Fibroblast of lung (primary cell): Measurements from ENCODE around the gene NDUFAF4. TPM values are rescaled to one million over a fixed set of nuclear protein-coding genes. Genes with fewer than 3 reads are reported as not detected.

ENCODE experiments used
- DNase-seq, 2 donors: peaks; one replicate each; pipeline versions ENCODE4 v3.0.0 to v3.0.0-alpha.2; 2010; ENCODE audit warnings: low read depth in 2 of 2
- H2AFZ ChIP-seq: 2 replicates; pipeline ENCODE4 v1.5.1; 2012; ENCODE audit warnings: low read length, control low read depth, inconsistent platforms
- H3K27ac ChIP-seq: 2 replicates; pipeline ENCODE4 v1.5.1; 2011; ENCODE audit warnings: low read length, control low read depth; ENCODE audit not compliant: insufficient read depth
- H3K27me3 ChIP-seq: 2 replicates; pipeline ENCODE4 v1.5.1; 2011; ENCODE audit warnings: mild to moderate bottlenecking, low read length; ENCODE audit not compliant: control insufficient read depth, insufficient read depth
- H3K36me3 ChIP-seq: 2 replicates; pipeline ENCODE4 v1.5.1; 2011; ENCODE audit warnings: low read length; ENCODE audit not compliant: control insufficient read depth, insufficient read depth
- H3K4me1 ChIP-seq: 2 replicates; pipeline ENCODE4 v1.5.1; 2011; ENCODE audit warnings: low read length; ENCODE audit not compliant: control insufficient read depth, insufficient read depth; ENCODE audit errors: extremely low read depth
- H3K4me2 ChIP-seq: 2 replicates; pipeline ENCODE4 v1.5.1; 2011; ENCODE audit warnings: low read length, control low read depth; ENCODE audit not compliant: insufficient read depth; ENCODE audit errors: extremely low read depth
- H3K4me3 ChIP-seq, 4 experiments: fragments of 200-600 bp in 1 of 4; sonication (generic) in 1 of 4; replicated peaks in 1 of 4; 2 replicates each; pipeline ENCODE4 v1.5.1; 2011 to 2016; ENCODE audit warnings: low read length in 4 of 4, low read depth in 3 of 4, mild to moderate bottlenecking in 3 of 4, control low read depth in 2 of 4, inconsistent platforms in 1 of 4, mixed read lengths in 1 of 4; ENCODE audit not compliant: insufficient read depth in 1 of 4; ENCODE audit errors: control extremely low read depth in 1 of 4
- H3K79me2 ChIP-seq: 2 replicates; pipeline ENCODE4 v1.5.1; 2012; ENCODE audit warnings: mild to moderate bottlenecking, low read length, inconsistent platforms; ENCODE audit not compliant: control insufficient read depth, insufficient read depth
- H3K9ac ChIP-seq: 2 replicates; pipeline ENCODE4 v1.5.1; 2011; ENCODE audit warnings: mild to moderate bottlenecking, low read length, control low read depth; ENCODE audit not compliant: insufficient read depth
- H3K9me3 ChIP-seq: 2 replicates; pipeline ENCODE4 v1.5.1; 2012; ENCODE audit warnings: low read depth, low read length; ENCODE audit not compliant: control insufficient read depth, insufficient read depth
- H4K20me1 ChIP-seq: 2 replicates; pipeline ENCODE4 v1.5.1; 2011; ENCODE audit warnings: low read length; ENCODE audit not compliant: control insufficient read depth, insufficient read depth; ENCODE audit errors: extremely low read depth
- CTCF ChIP-seq, 2 donors: IDR thresholded peaks in 1 of 2; conservative IDR thresholded peaks in 1 of 2; 1 replicate in 1 of 2; 2 replicates in 1 of 2; pipeline ENCODE4 v1.5.1; 2011 to 2012; ENCODE audit warnings: low read length in 2 of 2, control low read depth in 1 of 2, inconsistent platforms in 1 of 2, low read depth in 1 of 2, mild to moderate bottlenecking in 1 of 2
- EZH2 ChIP-seq: IDR thresholded peaks from 2 replicates; pipeline ENCODE4 v1.5.1; 2012; ENCODE audit warnings: low read length, control low read depth, mild to moderate bottlenecking; ENCODE audit errors: missing control alignments
- polyA plus RNA-seq, 2 donors: library from polyadenylated mRNA; depleted of rRNA in 1 of 2; stranded (reverse) in 1 of 2; unstranded in 1 of 2; fragments of >200 nt; gene quantifications; 2 replicates each; pipeline ENCODE4 v1.2.1, GENCODE V29; 2011 to 2012; ENCODE audit warnings: missing spikeins in 1 of 2
- total RNA-seq: library from RNA; depleted of rRNA; stranded (reverse); fragments of >200 nt; gene quantifications from 2 replicates; pipeline ENCODE4 v1.2.1, GENCODE V29; 2014

The NDUFAF4 gene
- total and polyA plus RNA-seq, 2 donors (not counting 1 experiment from before 2014, with no cell fraction given), result 8.1 to 25.9 TPM

DNA sequence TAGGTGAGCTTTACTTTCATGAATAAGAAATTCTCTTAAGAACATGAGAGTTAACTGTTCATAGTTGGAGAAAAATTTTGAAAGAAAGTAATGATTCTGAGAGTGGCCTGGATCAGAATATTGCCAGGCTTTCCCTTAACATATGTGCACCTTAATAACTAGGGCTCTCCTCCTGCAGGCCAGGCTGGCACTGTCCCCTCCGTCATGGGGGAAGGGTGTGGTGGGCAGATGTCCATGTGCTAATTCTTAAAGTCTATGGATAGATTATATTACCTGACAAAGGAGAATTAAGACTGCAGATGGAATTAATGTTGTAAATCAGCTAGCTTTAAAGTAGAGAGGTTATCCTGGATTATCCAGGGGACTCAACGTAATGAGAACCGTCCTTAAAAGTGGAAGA, 15.9 kb upstream of the NDUFAF4 start:
- no peak overlapping the region for H3K4me2 ChIP-seq
- no peak overlapping the region for H3K4me3 ChIP-seq
- H3K79me2 ChIP-seq, result no peaks in the 10 kb centered on the region
- TF ChIP-seq EZH2 (no peak), CTCF (conservative IDR thresholded peaks at IDR 0.05 in 1 of 2, IDR thresholded peaks at IDR 0.05 in 1 of 2; ENCODE audit: low read depth in 1 of 2, low read length in 2 of 2) (no peak)
- H3K27ac ChIP-seq, result no peak overlapping the region
- no peaks in the 10 kb centered on the region for H3K27me3 ChIP-seq
- DNase-seq, result no peak
- H4K20me1 ChIP-seq, result no peaks in the 10 kb centered on the region
- H3K36me3 ChIP-seq, result no peaks in the 10 kb centered on the region
- no peak overlapping the region for H2AFZ ChIP-seq
- no peaks in the 10 kb centered on the region for H3K4me1 ChIP-seq
- H3K9me3 ChIP-seq, result no peaks in the 10 kb centered on the region
- H3K9ac ChIP-seq, result no peak overlapping the region

DNA sequence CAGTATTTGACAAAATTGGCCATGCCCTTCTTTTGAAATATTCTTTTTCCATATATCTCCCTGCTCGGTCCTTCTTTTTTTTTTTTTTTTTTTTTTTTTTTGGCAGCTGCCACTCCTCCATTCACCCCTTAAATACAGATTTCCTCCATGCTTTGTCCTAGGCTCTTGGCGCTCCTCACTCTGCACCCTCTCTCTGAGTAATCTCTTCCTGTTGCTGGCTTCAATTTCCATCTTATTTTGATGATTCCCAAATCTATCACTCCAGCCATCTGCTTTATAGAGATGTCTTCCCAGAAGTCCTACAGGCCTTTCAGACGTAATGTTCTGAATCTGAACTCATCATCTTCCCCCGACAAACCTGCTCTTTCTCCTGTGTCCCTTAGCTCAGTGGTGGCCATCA, 14.1 kb upstream of the NDUFAF4 start:
- H3K9ac ChIP-seq, result no peak overlapping the region
- no peaks in the 10 kb centered on the region for H4K20me1 ChIP-seq
- no peak overlapping the region for H3K4me2 ChIP-seq
- H3K4me1 ChIP-seq, result no peaks in the 10 kb centered on the region
- no peaks in the 10 kb centered on the region for H3K79me2 ChIP-seq
- no peak overlapping the region for H2AFZ ChIP-seq
- no peaks in the 10 kb centered on the region for H3K9me3 ChIP-seq
- no peak overlapping the region for H3K27ac ChIP-seq
- no peaks in the 10 kb centered on the region for H3K27me3 ChIP-seq
- DNase-seq, result no peak
- H3K36me3 ChIP-seq, result no peaks in the 10 kb centered on the region
- no peak overlapping the region for H3K4me3 ChIP-seq
- TF ChIP-seq CTCF (conservative IDR thresholded peaks at IDR 0.05 in 1 of 2, IDR thresholded peaks at IDR 0.05 in 1 of 2; ENCODE audit: low read depth in 1 of 2, low read length in 2 of 2) (no peak), EZH2 (no peak)

- Histone ChIP-seq H3K9ac (no peak overlapping the region), H3K4me2 (no peak overlapping the region), H3K4me1 (no peaks in the 10 kb centered on the region), H3K79me2 (no peaks in the 10 kb centered on the region), H3K27ac (no peak overlapping the region), H3K36me3 (no peaks in the 10 kb centered on the region), H3K9me3 (no peaks in the 10 kb centered on the region), H2AFZ (no peak overlapping the region), H3K4me3 (no peak overlapping the region), H3K27me3 (no peaks in the 10 kb centered on the region), H4K20me1 (no peaks in the 10 kb centered on the region)
- no peak for DNase-seq
- TF ChIP-seq EZH2, result no peak
- TF ChIP-seq CTCF (conservative IDR thresholded peaks at IDR 0.05 in 1 of 2, IDR thresholded peaks at IDR 0.05 in 1 of 2; ENCODE audit: low read depth in 1 of 2, low read length in 2 of 2), result no peak
Measured at GRCh38 chr6:96911171-96911570, 13.5 kb upstream of the NDUFAF4 start.
